Suppressor macrophage (primary cell): Measurements from ENCODE around the gene CEP295NL.
A peak's percentile ranks its signal among the peaks of the same experiment; 100 is the strongest.
"Not testable (repeated sequence)": the region's sequence is repeated elsewhere in the genome, so short reads cannot be mapped to it uniquely, and the experiment has no call there.

Source experiments
- DNase-seq, 4 experiments: peaks; one replicate each; pipeline ENCODE4 v3.0.0-alpha.2; 2020 to 2022
- total RNA-seq, 17 experiments: gene quantifications; one replicate each; lab custom pipeline; 2026; ENCODE audit warnings: mixed read lengths in 6 of 17, inconsistent platforms in 3 of 17; lab: John Stamatoyannopoulos, UW

CEP295NL gene, protein sequence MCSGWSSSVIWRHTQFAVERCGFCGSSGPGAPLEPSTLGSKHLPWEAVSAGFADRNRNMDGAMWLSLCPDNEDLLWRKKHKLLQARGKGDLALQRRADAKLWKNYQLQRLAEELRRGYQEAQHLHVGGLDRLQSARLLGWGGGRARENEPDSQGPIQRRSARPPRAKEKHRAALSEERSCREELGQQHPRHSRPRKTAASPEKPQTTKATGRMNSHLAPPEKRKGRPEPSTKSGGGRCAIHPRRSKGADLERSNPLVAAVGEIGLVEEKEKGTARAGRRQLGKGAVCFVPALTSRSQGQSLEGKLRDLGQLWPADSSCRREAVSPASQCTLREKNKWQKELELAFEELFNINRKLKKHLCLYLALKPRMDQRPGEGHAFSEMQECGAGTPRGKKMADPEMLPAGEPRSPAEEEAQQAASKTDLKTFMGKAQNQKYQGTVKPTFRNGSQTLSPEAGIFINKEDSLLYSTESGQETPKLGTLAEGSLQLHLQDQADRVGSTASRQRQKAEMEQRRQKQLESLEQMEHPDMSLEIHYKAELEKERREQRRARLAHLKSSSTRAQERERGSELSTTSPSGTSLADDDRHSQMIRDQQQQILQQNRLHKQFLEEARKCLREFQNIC
- 0 to 8.5 (median 1.8) reads per million in 17 experiments for total RNA-seq

DNA sequence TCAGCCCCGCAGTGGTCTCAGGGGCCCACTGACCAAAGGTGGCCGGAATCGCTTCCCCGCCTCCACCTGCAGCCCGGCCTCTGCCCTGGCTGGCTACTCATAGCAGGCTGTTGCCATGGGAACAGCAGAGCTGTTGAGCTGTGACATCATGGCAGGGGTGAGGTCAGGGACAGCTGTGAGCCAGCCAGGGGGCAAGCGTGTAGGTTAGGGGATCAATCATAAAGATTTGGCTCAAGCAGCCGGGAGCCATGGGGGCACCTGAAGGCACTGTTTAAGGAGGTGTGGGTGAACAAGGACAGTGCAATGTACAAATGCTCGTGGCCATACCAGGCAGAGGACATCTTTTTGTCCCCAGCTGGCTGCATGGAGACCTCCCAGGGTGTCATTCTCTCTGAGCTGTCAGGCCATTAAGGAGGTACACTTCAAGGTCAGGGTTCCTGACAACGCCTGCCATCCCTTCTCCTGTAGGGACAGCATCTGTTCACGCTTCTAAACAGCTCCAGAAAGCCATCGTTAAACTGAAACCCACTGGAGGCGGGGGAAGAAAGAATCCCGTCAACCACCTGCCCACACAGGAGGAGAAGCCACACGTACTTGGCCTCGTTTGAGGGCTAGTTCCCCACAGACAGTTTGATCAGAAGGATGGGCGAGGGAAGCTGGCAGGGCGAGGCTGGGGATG is at the start of gene CEP295NL:
Gene CEP295NL (minus strand): TSS at position 101 of the 679 bp plus-strand sequence. CDS start 1,373 bp downstream, outside the sequence.
- peak in 1 of 4 experiments; percentile 29 for DNase-seq

DNA sequence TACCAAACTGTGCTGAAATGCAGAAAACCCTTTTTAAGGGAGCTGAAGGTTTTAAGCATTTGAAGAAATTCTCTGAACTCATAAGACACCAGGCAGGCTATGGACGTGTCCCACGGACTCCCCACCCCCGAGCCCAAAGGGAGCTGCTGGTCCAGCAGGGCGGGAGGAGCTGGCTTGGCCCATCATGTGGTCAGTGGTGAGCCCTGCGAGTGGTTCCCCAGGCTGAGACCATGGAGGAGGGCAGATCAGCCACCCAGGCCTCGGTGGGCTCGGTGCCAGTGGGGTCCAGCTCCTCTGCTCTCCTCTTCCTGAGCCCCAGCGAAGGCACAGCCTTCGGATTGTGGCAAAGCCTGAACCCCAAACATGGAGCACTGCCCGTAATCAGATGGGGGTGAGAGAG is 49.7 kb upstream of the CEP295NL start:
- no peak for DNase-seq

DNA sequence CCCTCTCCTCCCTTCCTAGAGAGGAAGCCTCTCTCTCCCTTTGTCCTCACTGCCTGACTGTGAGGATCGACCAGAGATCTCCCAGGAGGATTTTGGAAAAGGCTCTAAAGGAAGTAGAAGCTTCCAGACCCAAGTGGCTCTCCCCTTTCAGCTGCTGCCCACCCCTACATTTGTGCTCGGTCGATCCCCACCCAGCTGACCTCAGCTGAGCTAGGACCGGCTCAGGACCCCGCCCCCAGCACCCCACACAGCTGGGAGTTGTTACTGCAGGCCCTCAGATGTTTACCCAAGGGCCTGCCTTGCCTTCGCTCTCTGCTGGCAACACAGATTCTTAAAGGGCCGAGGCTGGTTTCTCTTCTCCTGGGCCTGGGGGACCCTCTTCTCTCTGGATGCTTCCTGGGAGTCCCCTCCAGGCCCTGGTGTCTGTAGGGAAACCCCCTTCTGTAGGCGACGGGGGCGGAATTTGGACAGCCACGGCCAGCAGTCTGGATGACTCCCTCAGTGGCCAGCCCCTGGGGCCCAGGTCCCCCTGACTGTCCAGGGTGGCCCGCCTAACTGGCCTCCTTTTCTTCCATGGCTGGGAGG is 49.1 kb upstream of the CEP295NL start:
- DNase-seq, result no peak

DNA sequence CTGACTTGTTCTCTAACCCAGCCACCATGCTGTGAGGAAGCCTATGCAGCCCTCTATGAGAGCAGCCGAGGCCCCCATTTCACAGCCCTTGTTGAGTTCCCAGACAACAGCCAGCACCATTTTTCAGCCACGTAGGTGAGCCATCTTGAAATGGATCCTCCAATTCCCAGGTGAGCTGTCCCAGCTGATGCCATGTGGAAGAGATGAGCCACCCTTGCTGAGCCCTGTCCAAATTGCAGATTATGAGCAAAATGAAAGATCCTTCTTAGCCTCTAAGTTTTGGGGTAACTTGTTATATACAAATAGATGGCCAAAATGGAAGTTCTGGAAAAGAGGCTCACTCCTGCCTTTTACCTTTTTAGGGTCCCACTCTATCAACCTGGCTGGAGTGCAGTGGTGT is 47.9 kb upstream of the CEP295NL start:
- DNase-seq, result no peak

DNA sequence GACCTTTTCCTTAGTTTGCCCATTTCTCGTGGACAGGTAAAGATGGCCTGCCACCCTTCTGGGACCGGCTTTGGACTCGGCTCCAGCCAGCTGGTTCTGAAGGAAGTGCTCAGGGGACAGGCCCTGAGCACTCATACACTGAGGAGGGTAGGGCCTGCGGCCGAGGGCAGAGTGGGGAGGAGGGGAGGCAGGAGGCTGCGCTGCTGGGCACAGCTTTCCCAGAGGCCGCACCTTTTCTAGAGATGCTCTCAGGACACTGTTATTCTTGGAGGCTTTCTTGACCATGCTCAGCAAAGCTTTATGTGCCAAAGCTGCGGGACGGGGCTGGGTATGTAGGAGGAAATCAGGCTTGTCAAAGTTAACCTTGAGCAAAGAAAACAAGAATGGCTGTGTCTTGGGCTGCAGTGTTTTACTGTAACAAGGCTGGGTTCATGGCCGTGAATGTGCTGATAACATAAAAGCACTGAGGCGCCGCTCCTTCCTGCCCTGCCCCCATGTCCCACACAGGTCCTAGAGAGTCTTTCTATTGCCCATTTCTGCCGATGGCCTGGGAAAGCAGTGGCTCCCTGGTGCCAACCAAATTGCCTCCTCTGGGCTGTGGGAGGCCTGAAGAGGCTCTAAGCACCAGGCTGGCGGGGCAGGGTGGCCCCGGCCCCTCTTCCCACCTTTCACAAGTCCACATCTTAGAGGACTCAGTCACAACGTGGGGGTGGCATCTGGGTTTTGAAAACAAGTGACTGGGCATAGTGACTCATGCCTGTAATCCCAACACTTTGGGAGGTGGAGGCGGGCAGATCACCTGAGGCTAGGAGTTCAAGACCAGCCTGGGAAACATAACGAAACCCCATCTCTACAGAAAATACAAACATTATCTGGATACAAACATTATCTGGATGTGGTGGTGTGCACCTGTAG is 44.5 kb upstream of the CEP295NL start:
- peak in 2 of 4 experiments; percentile 27 to 28 for DNase-seq

DNA sequence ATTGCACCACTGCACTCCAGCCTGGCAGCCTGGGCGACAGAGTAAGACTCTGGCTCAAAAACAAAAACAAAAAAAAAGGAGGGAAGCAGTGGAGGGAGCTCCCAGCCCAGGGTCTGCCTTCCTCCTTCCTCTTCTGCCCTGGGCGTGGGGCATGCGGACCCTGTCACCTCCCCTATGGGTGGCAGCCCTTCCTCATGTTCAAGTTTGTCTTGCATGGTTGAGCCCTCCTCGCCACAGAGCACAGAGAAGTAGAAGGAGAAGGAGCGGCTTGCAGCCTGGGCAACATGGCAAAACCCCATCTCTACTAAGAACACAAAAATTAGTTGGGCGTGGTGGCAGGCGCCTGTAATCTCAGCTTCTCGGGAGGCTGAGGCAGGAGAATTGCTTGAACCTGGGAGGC is 43.6 kb upstream of the CEP295NL start:
- peak in 1 of 4 experiments; percentile 35 for DNase-seq

DNA sequence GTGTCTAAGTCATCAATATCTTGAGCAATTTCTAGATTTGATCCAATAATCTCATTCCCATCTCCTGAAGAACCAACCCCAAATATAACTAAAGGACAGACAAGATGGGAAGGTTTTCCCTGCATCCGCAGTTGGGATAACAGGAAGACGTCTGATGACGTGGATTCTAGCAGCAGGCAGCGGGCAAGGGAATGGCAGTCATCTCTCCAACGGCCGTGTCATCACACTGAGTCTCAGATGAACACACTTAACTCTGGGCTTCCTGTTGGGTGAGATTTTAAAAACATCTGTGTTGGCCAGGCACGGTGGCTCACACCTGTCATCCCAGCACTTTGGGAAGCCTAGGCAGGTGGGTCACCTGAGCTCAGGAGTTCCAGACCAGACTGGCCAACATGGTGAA is 43.1 kb upstream of the CEP295NL start:
- no peak for DNase-seq

DNA sequence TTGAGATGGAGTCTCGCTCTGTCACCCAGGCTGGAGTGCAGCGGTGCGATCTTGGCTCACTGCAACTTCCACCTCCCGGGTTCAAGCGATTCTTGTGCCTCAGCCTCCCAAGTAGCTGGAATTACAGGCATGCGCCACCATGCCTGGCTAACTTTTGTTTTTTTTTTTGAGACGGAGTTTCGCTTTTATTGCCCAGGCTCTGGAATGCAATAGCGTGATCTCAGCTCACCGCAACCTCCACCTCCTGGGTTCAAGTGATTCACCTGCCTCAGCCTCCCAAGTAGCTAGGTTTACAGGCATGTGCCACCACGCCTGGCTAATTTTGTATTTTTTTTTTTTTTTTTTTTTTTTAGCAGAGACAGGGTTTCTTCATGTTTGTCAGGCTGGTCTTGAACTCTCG is 42.5 kb upstream of the CEP295NL start:
- not testable (repeated sequence) for DNase-seq

DNA sequence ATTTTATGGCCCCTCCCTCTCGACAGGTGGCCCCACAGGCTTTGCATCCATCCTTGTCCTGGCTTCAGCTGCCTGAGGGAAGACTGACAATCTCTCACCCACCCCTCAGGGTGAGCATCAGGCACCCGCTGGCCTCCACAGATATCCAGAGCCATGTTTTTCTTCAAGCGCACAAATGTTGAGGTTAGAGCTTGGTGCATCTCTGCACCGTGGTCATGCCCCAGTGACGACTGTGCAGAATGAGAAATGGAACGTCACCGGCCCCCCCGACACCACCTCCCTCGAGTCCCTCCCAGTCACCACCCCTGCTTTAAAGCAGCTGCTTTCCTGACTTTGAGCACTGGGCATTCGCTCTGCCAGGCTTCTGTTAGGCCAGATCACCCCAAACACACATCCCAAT is 42.0 kb upstream of the CEP295NL start:
- DNase-seq, result no peak

DNA sequence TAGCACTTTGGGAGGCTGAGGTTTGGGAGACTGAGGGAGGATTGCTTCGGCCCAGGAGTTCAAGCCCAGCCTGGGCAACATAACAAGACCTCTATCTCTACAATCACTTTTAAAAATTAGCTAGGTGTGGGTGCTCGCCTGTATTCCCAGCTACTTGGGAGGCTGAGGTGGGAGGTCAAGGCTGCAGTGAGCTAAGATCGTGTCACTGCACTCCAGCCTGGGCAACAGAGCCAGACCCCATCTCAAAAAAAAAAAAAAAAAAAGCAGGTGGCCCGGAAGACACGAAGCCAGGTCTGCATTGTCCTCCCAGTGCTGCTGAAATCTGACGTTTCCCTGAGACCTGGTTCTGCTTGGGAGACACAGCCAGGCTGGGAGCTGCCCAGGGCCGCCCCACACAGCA is 41.0 kb upstream of the CEP295NL start:
- DNase-seq, result no peak

DNA sequence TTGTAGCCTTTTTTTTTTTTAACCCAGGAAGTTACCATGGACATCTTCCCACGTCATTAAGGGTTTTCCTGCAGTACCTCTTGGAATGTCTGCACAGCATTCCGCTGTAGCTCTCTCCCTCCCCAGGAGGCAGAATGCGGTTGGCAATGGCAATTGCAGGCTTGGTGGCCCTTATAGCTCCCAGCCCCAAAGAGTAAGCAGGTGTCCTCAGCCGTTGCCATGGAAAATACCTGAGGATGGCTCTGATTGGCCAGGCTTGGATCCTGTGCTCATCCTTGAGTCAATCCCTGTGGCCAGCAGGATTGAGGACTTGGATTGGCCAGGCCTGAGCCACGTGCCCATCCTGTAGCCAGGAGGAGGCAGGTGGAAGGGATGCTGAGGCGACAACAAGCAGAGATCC is 37.7 kb upstream of the CEP295NL start:
- DNase-seq, result no peak

DNA sequence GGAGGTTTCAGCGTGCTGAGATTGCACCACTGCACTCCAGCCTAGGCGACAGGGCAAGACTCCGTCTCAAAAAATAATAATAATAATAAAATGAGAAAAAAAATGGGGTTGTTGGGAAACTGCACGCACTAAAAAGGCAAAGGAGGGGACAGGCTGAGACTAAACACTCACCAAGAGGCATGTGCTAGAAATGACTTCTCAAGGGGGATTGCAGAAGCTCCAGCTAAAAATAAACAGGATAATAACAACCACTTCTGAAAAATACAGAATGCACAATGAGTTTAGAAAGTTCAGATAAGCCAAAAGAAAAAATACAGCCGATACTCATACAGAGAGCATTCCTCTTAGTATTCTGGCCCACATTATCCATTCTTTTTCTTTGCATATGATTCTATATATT is 37.3 kb upstream of the CEP295NL start:
- DNase-seq, result no peak

DNA sequence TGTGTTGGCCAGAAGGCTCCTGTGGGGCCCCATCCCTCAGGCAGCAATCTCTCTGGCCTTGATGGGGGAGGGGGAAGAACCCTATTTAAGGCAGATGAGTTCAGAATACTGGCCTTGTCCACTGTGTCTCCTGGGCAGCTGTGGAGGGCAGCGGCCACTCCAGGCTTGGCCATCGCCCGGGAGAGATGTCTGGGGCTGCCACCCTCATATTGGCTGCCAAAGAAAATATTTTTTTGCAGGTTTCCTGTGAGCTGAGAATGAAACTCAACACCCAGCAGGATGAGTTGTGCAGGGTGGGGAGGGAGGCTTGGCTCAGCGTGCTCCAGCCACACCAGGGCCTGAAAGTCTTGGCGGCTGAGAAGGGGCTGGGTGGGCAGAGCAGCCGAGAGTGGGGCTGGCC is 36.6 kb upstream of the CEP295NL start:
- DNase-seq, result no peak

DNA sequence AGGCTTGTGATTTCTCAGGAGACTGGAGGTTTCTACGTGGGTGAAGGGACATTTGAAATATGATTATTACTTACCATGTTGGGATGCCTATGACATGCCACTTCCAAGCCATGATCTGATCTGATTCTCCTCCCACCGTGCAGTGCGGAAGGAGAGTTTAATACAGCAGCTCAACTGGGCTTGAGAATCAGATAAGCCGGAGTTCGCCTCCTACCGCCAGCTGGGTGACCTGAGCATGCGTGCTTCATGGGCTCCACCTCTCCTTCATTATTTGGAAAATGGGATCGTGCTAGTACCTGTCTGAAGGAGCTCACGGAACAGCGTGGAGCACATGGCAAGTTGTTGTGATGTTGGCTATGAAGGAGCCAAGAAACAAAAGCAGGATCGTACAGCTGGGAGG is 34.6 kb upstream of the CEP295NL start:
- DNase-seq, result no peak

DNA sequence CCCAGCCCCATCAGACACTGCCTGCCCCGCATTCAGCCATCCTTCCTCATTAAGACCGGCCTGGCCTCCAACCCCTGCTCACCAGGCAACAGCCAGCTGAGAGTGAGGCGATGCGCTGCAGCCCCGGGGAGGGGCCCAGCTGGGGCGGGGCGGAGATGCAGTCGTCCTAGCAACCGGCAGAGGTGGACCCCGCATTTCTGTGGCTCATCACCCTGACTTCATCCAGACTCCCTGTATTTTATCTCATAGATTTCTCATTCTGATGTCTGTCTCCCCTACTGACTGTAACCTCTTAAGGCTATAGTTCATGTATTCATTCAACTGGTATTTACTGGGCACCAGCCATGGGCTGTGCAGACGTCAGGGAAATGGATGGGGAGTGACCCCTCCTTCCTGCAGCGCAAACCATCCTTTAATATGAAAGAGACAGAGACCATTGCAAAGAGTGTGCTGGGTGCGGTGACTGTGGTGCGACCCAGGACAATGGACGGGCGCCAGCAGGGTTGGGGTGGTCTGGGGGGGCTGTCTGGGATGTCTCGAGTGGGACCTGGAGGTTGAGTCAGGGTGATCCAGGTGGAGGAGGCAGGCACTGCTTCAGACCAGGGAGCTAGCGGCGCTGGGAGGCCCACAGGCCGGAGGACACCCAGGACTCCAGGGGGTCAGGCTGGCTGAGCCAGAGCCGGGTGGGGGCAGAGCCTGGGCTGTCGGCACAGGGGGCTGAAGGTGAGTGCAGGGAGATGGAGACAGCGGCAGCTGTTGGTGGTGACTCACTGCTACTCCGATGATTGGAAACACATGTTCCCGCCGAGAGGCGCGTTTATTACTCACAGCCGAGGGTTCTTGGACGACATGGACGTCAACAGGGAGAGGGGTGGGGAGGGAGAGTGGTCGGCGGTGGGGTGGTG is 32.7 kb upstream of the CEP295NL start:
- DNase-seq, result no peak

DNA sequence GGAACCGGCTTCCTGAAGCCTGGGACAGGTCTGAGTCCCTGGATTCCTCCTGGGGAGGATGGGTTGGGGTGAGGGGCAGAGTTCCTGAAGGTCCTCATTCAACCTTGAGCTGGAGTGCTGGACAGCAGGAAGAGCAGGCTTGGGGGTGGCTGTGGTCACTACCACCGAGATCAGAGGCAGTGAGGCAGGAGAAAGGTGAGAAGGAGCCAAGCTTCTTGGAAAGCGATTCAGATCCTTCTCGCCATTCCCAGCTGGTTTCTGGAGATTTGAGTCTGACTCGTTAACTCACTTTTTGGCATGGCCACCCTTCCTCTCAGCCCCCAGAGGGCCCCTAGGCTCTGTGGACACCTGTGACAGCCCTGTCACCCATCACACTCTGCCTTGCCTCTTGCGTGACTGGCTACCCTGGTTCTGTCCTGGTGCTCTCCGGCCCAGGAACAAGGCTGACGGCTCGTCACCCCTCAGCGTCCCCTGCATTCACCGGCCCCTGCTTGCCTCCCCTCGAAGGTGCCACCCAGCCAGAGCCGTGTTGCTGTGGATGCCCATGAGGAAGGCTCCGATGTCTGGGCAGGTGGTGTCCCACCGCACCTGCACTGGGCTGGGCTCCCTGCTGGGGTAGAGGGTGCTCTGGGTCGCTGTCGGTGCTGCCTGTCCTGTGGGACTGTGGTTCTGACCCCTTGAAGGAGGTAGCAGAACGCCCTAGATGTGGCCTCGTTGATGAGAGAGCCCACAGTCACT is 31.8 kb upstream of the CEP295NL start:
- no peak for DNase-seq

DNA sequence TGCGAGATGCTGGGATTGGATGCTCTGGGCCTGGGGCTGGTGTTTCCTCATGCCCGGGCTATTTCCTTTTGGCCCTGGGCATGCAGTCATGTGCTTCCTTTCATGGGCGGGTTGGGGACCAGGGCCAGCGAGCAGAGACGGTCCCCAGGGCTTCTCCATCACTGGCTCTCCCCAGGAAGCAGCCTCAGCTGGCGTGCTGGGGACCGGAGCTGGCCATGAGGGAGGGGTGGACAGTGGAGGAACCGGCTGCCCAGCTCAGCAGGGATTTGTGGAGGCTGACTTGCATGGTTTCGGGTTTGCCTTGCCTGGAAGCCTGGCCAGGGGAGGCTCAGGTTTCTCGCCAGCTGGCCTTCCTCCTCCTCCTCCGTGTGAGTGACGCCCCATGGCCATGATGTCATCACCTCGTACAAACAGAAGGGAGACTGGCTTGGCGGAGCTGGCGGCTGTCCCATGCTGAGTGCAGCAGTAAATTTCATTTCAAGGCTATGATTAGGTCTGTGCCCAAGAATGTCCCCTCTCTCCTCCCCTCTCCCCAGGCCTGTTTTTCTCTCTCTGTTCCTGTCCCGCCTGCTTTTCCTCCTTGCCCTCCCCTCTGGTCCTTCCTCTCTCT is 31.1 kb upstream of the CEP295NL start:
- peak; percentile 72 to 86 (median 82) for DNase-seq

DNA sequence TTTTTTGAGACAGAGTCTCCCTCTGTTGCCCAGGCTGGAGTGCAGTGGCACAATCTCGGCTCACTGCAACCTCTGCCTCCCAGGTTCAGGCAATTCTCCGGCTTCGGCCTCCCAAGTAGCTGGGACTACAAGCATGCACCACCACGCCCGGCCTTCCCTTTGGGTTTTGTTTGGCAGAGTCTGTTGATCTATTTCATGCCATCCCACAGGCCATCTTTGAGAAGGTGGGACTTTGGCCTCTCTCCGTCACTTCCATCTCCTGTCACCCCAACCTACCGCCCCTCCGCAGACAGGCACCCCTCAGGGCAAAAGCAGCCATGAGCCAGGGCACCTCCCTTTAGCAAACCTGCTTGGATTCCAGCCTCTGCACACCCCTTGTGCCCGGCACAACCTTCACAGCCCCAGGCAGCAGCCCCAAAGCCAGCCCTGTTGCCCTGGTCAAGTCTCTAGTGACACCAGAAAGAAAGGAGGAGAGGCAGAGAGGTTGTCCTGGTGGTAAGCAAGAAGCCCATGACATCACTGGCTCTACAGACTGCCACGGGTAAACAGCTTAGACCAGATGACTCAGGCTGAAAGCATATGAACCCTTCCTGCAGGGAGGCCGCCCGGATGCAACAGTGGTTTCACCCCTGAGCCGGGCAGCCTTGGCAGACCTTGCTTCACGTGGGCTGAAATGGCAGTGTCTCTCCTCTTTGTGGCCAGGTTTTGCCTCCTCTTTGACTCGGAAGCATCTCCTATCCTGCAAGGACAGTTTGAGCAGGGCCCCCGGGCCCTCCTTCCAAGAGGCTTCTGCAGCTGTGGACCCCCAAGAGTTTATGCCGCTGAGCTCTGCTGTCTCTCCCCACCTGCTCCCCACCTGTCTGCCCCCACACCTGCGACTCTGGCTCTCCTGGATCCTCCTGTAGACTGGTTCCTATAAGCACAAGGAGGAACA is 30.3 kb upstream of the CEP295NL start:
- peak; percentile 55 to 77 (median 72) for DNase-seq
